ENCODE measurements around the gene PTPRE. TPM values are rescaled to one million over a fixed set of nuclear protein-coding genes. Genes with fewer than 3 reads are reported as not detected.
A peak's percentile ranks its signal among the peaks of the same experiment; 100 is the strongest.

Gene PTPRE
- total RNA-seq, 1 donor from 2014 or later, result 1.6 TPM

GRCh38 chr10:127997271-127997670 lies 90.4 kb downstream of the PTPRE start:
- ATAC-seq, result no peak

GRCh38 chr10:127997937-127998336 lies 91.0 kb downstream of the PTPRE start:
- DNase-seq (ENCODE audit: low spot score) (no peak), ATAC-seq (no peak)

More at GRCh38 chr10:127997271-127997670, 90.4 kb downstream of the PTPRE start:
- no peak for DNase-seq (ENCODE audit: low spot score)

- ATAC-seq (no peak), DNase-seq (ENCODE audit: low spot score) (no peak)
Measured at GRCh38 chr10:127998501-127999144, 91.7 kb downstream of the PTPRE start.

GRCh38 chr10:127999297-128000129 lies 92.6 kb downstream of the PTPRE start:
- ATAC-seq (no peak), DNase-seq (ENCODE audit: low spot score) (no peak)

- DNase-seq (ENCODE audit: low spot score) (no peak), ATAC-seq (no peak)
Measured at GRCh38 chr10:128000471-128001362, 93.8 kb downstream of the PTPRE start.

GRCh38 chr10:128001363-128001745 lies 94.5 kb downstream of the PTPRE start:
- DNase-seq (ENCODE audit: low spot score) (no peak), ATAC-seq (no peak)

GRCh38 chr10:128001849-128002248 lies 94.9 kb downstream of the PTPRE start:
- ATAC-seq (no peak), DNase-seq (ENCODE audit: low spot score) (no peak)

GRCh38 chr10:128003521-128003920 lies 96.6 kb downstream of the PTPRE start:
- DNase-seq (ENCODE audit: low spot score), result no peak
- ATAC-seq, result no peak

- ATAC-seq (no peak), DNase-seq (ENCODE audit: low spot score) (no peak)
Measured at GRCh38 chr10:128005858-128006257, 99.0 kb downstream of the PTPRE start.

GRCh38 chr10:128007056-128007455 lies 100.2 kb downstream of the PTPRE start:
- ATAC-seq (no peak), DNase-seq (ENCODE audit: low spot score) (no peak)

- DNase-seq (ENCODE audit: low spot score) (no peak), ATAC-seq (no peak)
Measured at GRCh38 chr10:128007971-128008370, 101.1 kb downstream of the PTPRE start.

- no peak for DNase-seq (ENCODE audit: low spot score)
- ATAC-seq, result no peak
Measured at GRCh38 chr10:128008521-128009250, 101.8 kb downstream of the PTPRE start.

GRCh38 chr10:128009372-128010126 lies 102.6 kb downstream of the PTPRE start:
- DNase-seq (ENCODE audit: low spot score), result no peak
- ATAC-seq, result no peak

- DNase-seq (ENCODE audit: low spot score) (peak; percentile 86), ATAC-seq (peak; percentile 99)
Measured at GRCh38 chr10:128011059-128011979, 104.4 kb downstream of the PTPRE start.

GRCh38 chr10:128013626-128014025 lies 106.7 kb downstream of the PTPRE start:
- no peak for ATAC-seq
- no peak for DNase-seq (ENCODE audit: low spot score)

GRCh38 chr10:128014236-128014635 lies 107.3 kb downstream of the PTPRE start:
- DNase-seq (ENCODE audit: low spot score), result no peak
- ATAC-seq, result no peak

- ATAC-seq, result no peak
- no peak for DNase-seq (ENCODE audit: low spot score)
Measured at GRCh38 chr10:128016423-128017060, 109.6 kb downstream of the PTPRE start.

- no peak for ATAC-seq
Measured at GRCh38 chr10:128017822-128018221, 110.9 kb downstream of the PTPRE start.

More at GRCh38 chr10:128017822-128018221, 110.9 kb downstream of the PTPRE start:
- no peak for DNase-seq (ENCODE audit: low spot score)

All from left lobe of liver (tissue), 2 donors.